ENCODE measurements around the gene SGK1. TPM values are rescaled to one million over a fixed set of nuclear protein-coding genes. Genes with fewer than 3 reads are reported as not detected.

The SGK1 gene
- total and polyA plus RNA-seq, 10 of the 15 experiments (the other 5 are each of a cell fraction or from before 2014, with no cell fraction given) = 0.62 to 5.1 (median 2.9) TPM

DNA sequence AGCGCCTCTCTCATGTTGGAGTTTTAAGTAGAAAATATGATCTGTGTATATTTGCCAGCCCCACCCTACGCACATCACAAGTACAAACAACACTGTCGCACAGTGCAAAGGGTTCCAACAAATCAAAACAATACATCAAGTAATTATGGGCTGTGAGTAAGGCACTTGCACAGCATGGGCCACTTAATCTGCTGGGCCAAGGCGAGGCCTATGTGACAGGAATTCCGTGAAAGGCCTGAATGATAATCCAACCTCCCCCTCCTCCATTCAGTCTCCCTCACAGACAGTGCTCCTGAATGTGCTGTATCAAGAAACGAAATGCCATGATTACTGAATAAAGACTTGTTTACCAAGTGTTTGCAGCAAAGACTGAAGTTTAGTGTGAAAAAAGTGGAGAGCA lies 135.4 kb downstream of the SGK1 start:
- Histone ChIP-seq H3K27ac (ENCODE audit: control insufficient read depth, insufficient read depth) (no peak overlapping the region), H3K27me3 (replicated peaks in 1 of 2; ENCODE audit: control insufficient read depth in 2 of 2, insufficient read depth in 2 of 2, low read length in 1 of 2) (peaks cover 0 to 2% of the 10 kb centered on the region in 2 experiments; a peak in 3 of 4 replicates), H3K4me2 (ENCODE audit: control insufficient read depth, insufficient read depth) (no peak overlapping the region), H3K4me1 (ENCODE audit: control insufficient read depth, insufficient read depth, low read length) (no peaks in the 10 kb centered on the region), H3K4me3 (no peak overlapping the region), H3K9ac (ENCODE audit: control insufficient read depth, insufficient read depth, low read length) (no peak overlapping the region), H3K36me3 (ENCODE audit: control insufficient read depth in 2 of 2, insufficient read depth in 2 of 2, low read length in 1 of 2) (no peaks in the 10 kb centered on the region), H3K79me2 (ENCODE audit: control insufficient read depth, insufficient read depth, low read length) (no peaks in the 10 kb centered on the region), H3K9me3 (replicated peaks; ENCODE audit: control insufficient read depth, insufficient read depth, low read length) (no peaks in the 10 kb centered on the region), H2AFZ (ENCODE audit: control insufficient read depth, low read depth, low read length) (no peak overlapping the region), H4K20me1 (ENCODE audit: control insufficient read depth, insufficient read depth) (no peaks in the 10 kb centered on the region)
- ChIA-PET POLR2A (no interaction called here), CTCF (interaction anchor here (1.3 to 9.1 kb wide), 3 partner anchors 13 to 786 kb away, joined by 3 to 133 read pairs (median 4); no protein-coding TSS in a partner anchor), SMC1A (ENCODE audit: uncharacterized antibody, unreplicated experiment) (interaction anchor here (1.0 to 1.2 kb wide), 2 partner anchors 47 to 458 kb away, joined by 3 read pairs; no protein-coding TSS in a partner anchor), RAD21 (ENCODE audit: unreplicated experiment) (interaction anchor here (1.3 kb wide), 1 partner anchor 170 kb away, joined by 3 read pairs; no protein-coding TSS in a partner anchor)
- TF ChIP-seq RUNX3 (IDR thresholded peaks at IDR 0.05; ENCODE audit: low read length) (no peak), ZBTB40 (IDR thresholded peaks at IDR 0.05; ENCODE audit: borderline replicate concordance) (no peak), CBX3 (IDR thresholded peaks at IDR 0.05; ENCODE audit: borderline replicate concordance, low read depth) (no peak), CUX1 (IDR thresholded peaks at IDR 0.05; ENCODE audit: insufficient replicate concordance, low read depth, low read length) (no peak), SIN3A (IDR thresholded peaks at IDR 0.05; ENCODE audit: low read depth, low read length) (no peak), EED (IDR thresholded peaks at IDR 0.05; ENCODE audit: low read depth) (no peak), SUZ12 (IDR thresholded peaks at IDR 0.05; ENCODE audit: unreplicated experiment) (no peak), BRCA1 (IDR thresholded peaks at IDR 0.05; ENCODE audit: low read depth, low read length) (no peak), KLF5 (IDR thresholded peaks at IDR 0.05; ENCODE audit: partially characterized antibody) (no peak), POLR2A (IDR thresholded peaks at IDR 0.05; ENCODE audit: low read depth, low read length) (no peak), RELA (IDR thresholded peaks at IDR 0.05; ENCODE audit: borderline replicate concordance, partially characterized antibody) (no peak)
- TF ChIP-seq, protein P1, sequence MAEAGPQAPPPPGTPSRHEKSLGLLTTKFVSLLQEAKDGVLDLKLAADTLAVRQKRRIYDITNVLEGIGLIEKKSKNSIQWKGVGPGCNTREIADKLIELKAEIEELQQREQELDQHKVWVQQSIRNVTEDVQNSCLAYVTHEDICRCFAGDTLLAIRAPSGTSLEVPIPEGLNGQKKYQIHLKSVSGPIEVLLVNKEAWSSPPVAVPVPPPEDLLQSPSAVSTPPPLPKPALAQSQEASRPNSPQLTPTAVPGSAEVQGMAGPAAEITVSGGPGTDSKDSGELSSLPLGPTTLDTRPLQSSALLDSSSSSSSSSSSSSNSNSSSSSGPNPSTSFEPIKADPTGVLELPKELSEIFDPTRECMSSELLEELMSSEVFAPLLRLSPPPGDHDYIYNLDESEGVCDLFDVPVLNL (IDR thresholded peaks at IDR 0.05; ENCODE audit: low read depth, low read length) = no peak
- BruUV-seq (replicated peaks) = no TSS peak
- FAIRE-seq (no peak), ATAC-seq (no peak), DNase-seq (ENCODE audit: low read depth, low spot score) (no peak)
- intact Hi-C loops (cut with micrococcal nuclease; ENCODE audit: unreplicated experiment) (no loop called here), in situ Hi-C loops (cut with MboI) (no loop called here)
- 61% methylated on average over 6 of the region's 6 CpGs for WGBS (ENCODE audit: insufficient coverage, insufficient replicate concordance, low lambda C conversion rate, missing lambda C conversion rate)
